Measurements from ENCODE around the gene LRRC36. TPM values are rescaled to one million over a fixed set of nuclear protein-coding genes. Genes with fewer than 3 reads are reported as not detected.

Gene LRRC36
- total and polyA plus RNA-seq, 2 of the 8 experiments (the other 6 are each of a cell fraction or from before 2014, with no cell fraction given), result 0.15 TPM; not detected in 1

GRCh38 chr16:67392301-67393059 lies 65.9 kb downstream of the LRRC36 start (continued):
- TF ChIP-seq CHD7 (IDR thresholded peaks at IDR 0.05; ENCODE audit: insufficient replicate concordance, low read length) (no peak), BCL11A (IDR thresholded peaks at IDR 0.05; ENCODE audit: low read depth in 2 of 2, low read length in 2 of 2) (no peak), NRF1 (IDR thresholded peaks at IDR 0.05; ENCODE audit: low read depth, low read length) (no peak), PHF8 (conservative IDR thresholded peaks at IDR 0.05; ENCODE audit: low read depth, low read length) (no peak), TEAD4 (IDR thresholded peaks at IDR 0.05; ENCODE audit: low read depth, low read length) (no peak), EZH2 (IDR thresholded peaks at IDR 0.05; ENCODE audit: low read depth, low read length, severe bottlenecking) (no peak)
